ENCODE data around the gene BAIAP2.
A peak's percentile ranks its signal among the peaks of the same experiment; 100 is the strongest.
"Not testable (repeated sequence)": the region's sequence is repeated elsewhere in the genome, so short reads cannot be mapped to it uniquely, and the experiment has no call there.

Gene BAIAP2

DNA sequence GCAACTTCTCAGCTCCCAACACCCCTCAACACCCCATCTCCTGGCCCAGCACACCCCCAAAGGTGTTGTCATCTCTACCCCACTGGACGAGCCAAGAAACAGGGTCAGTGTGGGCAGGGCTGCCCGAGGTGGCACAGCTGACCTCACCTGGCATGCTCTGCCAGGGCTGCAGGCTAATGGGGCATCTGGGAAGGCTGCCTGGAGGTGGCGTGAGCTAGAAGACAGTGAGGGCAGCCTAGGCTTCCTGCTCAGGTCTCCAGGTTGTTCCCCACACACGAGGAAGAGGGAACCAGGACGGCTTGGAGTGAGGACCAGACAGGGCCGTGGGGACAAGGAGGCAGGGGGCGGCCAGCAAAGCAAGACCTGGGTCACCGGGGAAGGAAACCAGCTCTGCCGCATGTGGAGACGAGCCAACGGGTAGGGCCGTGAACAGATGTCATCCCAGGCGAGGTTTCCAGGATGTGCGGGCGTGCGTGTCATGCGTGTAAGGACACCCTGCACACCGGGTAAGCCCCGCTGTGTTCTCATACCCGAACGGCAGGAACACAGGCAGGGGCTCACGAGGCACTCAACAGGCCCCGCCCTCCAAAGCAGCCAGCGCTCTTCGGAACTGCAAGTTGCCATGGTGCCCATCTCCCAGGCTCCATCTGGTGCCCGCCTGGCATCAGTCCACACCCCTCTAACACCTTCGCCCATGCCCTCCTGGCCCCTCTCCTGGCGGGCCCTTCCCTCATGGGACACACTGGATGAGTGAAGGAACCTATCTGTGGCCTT lies 100.7 kb downstream of the BAIAP2 start:
- no peak for DNase-seq (ENCODE audit: low read depth in 1 of 2, low spot score in 1 of 2)

DNA sequence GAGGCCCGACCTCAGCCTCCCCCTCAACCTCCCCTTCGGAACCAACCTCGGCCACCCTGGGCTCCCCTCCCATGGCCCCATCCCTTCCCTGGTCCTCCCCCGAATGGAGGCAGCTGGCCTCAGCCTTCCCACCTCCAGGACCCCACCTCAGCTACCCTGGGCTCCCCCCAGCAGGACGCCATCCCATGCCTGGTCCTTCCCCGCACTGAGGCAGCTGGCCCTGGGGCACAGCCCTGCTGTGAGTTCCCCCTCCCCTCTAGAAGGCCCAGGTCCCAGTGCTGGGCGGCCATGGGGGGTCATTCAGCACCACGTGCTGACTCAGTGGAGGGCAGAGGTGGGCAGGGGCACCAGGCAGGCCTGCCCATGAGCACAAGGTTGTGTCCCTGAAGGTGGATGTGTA lies 101.4 kb downstream of the BAIAP2 start:
- no peak for DNase-seq (ENCODE audit: low read depth in 1 of 2, low spot score in 1 of 2)

DNA sequence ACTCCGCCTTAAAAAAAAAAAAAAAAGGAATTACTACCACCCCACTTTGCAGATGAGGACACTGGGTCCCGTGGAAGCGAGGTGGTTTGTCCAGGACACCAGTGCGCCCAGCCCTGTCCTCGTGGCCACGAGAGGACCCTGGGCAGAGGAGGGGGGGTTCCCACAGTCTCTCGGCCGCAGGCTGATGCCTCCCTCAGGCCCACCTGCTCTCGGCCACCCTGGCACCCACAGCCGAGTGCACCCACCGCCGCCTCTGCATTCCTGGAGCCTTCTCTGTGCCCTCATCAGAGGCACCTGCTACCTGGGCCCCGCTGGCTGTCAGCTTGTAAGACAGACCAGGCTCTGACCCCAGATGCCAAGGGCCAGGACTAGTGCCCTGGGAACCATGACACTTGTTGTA lies 102.3 kb downstream of the BAIAP2 start:
- no peak for DNase-seq (ENCODE audit: low read depth in 1 of 2, low spot score in 1 of 2)

DNA sequence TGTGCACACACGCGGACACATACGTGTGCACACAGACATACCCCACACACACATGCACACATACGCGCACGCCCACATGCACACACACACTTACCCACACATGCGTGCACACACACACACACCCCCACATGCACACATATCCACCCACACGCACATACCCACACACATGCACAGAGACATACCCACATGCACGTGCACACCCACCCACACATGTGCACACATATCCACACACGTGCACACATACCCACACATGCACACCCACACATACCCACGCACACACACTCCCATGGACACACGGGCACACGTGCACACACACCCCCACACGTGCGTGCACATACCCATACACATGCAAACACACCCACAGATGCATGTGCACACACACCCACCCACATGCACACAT lies 103.1 kb downstream of the BAIAP2 start:
- DNase-seq (ENCODE audit: low read depth in 1 of 2, low spot score in 1 of 2): no peak

DNA sequence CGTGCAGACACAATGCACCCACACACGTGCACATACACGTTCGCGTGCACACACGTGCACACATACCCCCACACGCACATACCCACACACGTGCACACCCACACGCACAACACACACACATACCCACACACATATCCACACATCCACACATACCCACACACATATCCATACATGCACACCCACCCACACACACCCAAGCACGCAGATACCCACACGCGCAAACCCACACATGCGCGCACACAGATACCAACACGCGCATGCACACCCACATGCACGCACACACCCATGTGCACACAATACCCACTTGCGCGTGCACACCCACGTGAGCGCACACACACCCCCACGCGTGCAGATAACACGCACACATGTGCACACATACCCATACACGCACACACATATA lies 103.5 kb downstream of the BAIAP2 start:
- no peak for DNase-seq (ENCODE audit: low read depth in 1 of 2, low spot score in 1 of 2)

DNA sequence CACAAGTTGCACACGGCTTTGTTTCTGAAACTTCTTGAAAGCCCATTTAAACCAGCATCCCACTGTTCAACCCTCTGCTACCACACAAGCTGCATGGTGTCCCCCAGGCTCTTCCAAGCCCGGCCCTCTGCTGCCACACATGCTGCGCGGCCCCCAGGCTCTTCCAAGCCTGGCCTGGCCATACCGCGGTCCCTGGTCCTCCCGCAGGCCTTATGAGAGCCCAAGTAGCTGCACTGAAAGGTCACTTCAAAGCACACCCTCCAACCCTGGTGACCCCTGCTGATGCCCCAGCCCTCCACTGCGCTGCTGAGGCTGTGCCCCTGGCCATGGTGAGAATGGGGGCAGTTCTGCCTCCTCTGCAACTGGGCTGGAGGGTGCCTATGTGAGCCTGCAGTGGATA lies 104.5 kb downstream of the BAIAP2 start:
- no peak for DNase-seq (ENCODE audit: low read depth in 1 of 2, low spot score in 1 of 2)

GRCh38 chr17:81140018-81140417 lies 105.1 kb downstream of the BAIAP2 start:
- DNase-seq (ENCODE audit: low read depth in 1 of 2, low spot score in 1 of 2): no peak

DNA sequence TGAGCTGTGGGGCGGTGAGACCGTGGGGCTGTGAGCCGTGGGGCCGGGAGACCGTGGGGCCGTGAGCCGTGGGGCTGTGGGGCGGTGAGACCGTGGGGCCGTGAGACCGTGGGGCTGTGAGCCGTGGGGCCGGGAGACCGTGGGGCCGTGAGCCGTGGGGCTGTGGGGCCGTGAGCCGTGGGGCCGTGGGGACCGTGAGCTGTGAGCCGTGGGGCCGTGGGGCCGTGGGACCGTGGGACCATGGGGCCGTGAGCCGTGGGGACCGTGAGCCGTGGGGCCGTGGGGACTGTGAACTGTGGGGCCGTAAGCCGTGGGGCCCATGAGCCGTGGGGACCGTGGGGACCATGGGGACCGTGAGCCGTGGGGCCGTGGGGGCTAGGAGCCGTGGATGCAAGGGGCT lies 105.7 kb downstream of the BAIAP2 start:
- no peak for DNase-seq (ENCODE audit: low read depth in 1 of 2, low spot score in 1 of 2)

- peak; percentile 29 to 36 for DNase-seq (ENCODE audit: low read depth in 1 of 2, low spot score in 1 of 2)
Measured at GRCh38 chr17:81142301-81143199, 107.6 kb downstream of the BAIAP2 start.

DNA sequence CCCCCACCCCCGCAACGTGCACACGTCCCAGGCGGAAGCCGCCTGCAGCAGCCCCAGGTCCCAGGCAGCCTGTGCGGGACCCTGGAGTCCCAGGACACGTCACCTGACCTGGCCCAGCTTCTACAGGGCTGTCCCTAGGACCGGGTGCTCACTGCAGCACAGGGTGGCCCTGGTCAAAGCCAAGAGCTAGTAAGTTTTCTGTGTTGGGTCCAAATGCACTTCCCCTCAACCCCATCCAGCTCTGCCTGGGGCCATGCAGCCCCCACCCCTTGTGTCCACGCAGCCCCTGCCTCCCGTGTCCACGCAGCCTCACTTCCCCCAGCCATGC lies 108.2 kb downstream of the BAIAP2 start:
- no peak for DNase-seq (ENCODE audit: low read depth in 1 of 2, low spot score in 1 of 2)

DNA sequence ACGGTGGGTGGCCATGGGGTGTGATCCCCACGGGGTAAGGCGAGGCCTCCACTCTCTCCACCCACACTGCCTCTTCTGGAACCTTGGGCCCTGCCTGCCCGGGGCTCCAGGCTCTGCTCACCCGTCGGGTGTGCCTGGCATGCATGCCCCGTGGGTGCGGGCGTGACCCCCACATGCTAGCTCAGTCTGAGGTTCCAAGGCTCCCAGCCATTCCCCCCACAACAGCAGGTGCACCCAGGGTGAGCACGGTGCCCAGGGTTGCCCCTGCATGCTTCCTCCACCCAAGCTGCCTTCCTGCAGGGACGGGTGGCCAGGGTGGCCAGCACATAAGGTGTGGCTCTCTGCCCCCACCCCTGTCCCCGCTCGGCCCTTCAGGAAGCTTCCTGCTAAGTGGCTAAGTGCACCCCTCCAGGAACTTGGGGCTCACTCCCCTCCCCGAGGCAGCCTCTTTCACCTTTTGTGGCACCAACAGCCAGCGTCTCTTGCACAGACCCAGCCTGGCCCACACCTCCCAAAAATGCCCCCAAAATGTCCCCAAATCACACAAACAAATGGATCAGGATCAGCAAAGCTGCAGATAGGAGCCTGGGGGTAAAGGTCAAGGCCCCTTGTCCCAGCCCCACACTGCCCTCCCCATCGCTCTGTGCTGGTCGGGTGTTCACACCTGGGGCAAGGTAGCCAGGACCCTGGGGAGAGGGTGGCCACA lies 108.9 kb downstream of the BAIAP2 start:
- no peak for DNase-seq (ENCODE audit: low read depth in 1 of 2, low spot score in 1 of 2)

GRCh38 chr17:81144423-81144781 lies 109.5 kb downstream of the BAIAP2 start:
- DNase-seq (ENCODE audit: low read depth in 1 of 2, low spot score in 1 of 2): no peak

DNA sequence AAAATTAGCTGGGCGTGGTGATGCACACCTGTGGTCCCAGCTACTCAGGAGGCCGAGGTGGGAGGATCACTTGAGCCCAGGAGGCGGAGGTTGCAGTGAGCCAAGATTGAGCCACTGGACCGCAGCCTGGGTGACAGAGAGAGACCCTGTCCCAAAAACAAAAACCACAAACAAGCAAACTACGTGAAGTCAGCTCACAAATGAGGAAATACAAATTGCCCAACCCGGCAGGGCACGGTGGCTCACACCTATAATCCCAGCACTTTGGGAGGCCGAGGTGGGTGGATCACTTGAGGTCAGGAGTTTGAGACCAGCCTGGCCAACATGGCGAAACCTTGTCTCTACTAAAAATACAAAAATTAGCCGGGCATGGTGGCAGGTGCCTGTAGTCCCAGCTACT lies 111.3 kb downstream of the BAIAP2 start:
- not testable (repeated sequence) for DNase-seq (ENCODE audit: low read depth in 1 of 2, low spot score in 1 of 2)

- DNase-seq (ENCODE audit: low read depth in 1 of 2, low spot score in 1 of 2): no peak
Measured at GRCh38 chr17:81147701-81148100, 112.8 kb downstream of the BAIAP2 start.

GRCh38 chr17:81148571-81148970 lies 113.6 kb downstream of the BAIAP2 start:
- no peak for DNase-seq (ENCODE audit: low read depth in 1 of 2, low spot score in 1 of 2)

DNA sequence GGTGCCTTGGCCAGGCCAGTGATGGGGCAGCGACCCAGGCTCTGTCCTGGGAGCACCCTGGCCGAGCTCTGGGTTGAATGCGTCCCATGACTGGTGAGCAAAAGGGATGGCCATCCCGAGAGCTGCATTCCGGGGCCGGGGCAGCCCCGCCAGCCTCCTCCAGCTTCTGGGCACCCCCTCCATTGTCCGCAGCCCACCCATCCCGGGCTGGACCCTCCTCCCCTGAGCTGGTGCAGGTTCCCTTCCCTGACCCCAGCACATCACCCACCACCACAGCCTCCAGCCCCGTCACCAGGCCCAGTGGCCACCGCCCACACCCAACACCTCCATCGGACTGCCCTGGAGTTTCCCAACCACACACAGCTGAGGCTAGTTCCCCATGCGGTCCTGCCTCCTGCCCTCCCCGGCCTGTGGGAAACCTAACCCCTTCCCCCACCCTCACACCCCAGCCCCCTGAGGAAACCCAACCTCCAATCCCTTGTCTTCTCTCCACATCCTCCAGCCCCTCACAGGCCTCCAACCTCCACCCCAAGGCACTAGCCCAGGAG lies 114.1 kb downstream of the BAIAP2 start:
- no peak for DNase-seq (ENCODE audit: low read depth in 1 of 2, low spot score in 1 of 2)

- no peak for DNase-seq (ENCODE audit: low read depth in 1 of 2, low spot score in 1 of 2)
Measured at GRCh38 chr17:81150377-81151077, 115.6 kb downstream of the BAIAP2 start.

GRCh38 chr17:81151278-81151677 lies 116.3 kb downstream of the BAIAP2 start:
- DNase-seq (ENCODE audit: low read depth in 1 of 2, low spot score in 1 of 2): no peak

GRCh38 chr17:81152288-81152828 lies 117.4 kb downstream of the BAIAP2 start:
- no peak for DNase-seq (ENCODE audit: low read depth in 1 of 2, low spot score in 1 of 2)

DNA sequence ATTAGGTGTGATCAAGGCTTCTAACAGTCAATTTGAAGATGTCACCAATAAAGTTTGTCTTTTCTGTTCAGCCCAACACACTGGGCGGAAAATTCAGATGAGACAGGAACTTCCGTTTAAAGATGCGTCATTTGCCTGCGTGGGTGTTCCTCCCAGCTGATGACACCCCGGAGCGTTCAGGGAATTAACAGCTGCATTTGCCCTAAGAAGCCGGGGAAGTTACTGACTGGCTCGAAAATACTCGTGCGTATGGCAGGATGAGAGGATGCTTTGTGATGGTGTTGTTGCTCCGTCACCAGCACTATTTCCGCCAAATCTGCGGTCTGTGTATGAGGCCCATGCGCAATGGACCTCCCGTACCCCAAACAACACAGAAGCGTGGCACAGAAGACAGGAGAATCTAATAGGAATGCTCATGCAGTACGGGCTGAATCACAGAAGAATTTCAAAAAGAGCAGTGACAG lies 118.4 kb downstream of the BAIAP2 start:
- no peak for DNase-seq (ENCODE audit: low read depth in 1 of 2, low spot score in 1 of 2)

- not testable (repeated sequence) for DNase-seq (ENCODE audit: low read depth in 1 of 2, low spot score in 1 of 2)
Measured at GRCh38 chr17:81154016-81154415, 119.1 kb downstream of the BAIAP2 start.

Data from activated CD4-positive, alpha-beta T cell treated with anti-CD3 and anti-CD28 coated beads, Interleukin-2, amount 50 U/mL, for 24 hours (primary cell).